DMS79 treated with DMSO at 0.1 percent for 48 hours (cell line): ENCODE data around the gene TTLL10.

Source experiments
- DNase-seq: peaks from one replicate; lab custom pipeline; 2025; lab: John Stamatoyannopoulos, UW

TTLL10 gene

DNA sequence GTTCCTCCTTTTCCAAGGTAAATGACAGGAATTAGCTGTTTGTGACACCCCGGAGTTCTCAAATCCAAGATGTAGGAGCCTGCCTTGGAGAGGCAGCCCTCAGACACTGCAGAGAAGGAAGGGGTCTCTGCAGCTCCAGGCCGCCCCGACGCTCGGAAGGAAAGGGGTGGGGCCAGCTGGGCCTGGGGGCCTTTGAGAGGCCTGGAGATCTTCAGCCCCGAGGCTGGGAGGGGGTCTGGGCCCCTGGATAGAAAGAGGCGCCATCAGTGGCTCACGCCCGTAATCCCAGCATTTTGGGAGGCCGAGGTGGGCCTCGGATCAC is 33.9 kb downstream of the TTLL10 start:
- DNase-seq: no peak

DNA sequence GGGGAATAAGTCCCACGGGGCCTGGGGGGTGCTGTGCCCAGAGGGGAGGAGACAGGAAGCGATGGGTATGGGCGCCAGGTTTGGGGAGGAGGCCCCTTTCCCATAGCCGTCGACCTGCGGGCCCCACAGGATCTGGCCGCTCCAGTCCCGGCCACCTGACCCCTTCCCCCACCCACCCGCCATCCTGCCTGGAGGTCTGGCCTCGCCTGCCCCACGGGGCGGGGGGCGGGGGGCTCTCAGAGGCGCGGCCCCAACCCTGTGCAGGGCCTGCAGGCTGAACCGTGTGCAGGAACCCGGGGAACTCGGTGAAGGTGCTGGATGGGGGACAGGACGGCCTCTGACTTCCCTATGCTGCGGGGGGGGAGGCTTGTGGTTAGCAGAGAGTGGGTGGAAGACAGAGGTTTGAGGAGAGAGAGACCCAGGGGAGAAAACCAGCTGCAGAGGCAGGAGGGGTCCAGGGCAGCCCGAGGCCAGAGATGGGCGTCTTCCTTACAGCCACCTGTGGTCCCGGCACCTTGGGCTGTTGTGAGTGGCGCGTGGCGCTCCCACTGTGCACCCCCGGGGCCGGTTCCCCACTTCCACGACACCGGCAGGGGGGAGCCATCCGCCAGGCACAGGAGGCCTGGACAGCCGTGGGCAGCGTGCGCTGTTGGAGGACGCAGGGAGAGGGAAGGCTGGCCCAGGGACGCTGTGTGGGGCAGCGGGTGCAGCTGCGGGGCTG is 35.2 kb downstream of the TTLL10 start:
- DNase-seq: no peak

DNA sequence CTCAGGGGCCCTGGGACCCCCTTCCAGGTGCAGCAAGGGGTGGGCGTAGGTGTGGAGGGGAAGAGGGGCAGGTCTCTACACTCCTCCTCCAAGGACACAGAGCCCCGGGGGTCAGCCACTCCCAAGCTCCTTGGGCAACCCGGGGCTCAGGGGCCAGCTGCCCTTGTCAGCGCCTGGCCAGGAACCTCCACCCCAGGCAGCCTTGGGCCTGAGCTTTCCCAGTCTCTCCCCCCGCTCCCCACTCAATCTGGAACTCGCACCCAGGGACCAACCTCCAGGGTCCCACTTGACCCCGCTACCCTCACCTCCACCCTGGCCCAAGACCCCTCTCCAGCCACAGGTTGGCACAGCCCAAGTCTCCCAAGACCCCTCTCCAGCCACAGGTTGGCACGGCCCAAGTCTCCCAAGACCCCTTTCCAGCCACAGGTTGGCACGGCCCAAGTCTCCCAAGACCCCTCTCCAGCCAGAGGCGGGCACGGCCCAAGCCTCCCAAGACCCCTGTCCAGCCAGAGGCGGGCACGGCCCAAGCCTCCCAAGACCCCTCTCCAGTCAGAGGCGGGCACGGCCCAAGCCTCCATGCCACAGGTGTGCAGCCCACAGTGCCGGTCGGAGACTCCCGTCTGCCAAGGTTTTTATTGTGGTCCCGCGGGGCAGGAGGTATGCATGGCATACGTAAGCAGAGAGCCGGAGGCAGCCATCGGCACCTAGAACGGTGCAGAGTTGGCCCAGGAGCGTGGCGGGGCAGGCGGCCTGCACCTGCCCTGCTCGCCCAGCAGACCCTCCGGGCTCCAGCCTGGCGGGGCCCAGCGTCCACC is 37.3 kb downstream of the TTLL10 start:
- DNase-seq: no peak

DNA sequence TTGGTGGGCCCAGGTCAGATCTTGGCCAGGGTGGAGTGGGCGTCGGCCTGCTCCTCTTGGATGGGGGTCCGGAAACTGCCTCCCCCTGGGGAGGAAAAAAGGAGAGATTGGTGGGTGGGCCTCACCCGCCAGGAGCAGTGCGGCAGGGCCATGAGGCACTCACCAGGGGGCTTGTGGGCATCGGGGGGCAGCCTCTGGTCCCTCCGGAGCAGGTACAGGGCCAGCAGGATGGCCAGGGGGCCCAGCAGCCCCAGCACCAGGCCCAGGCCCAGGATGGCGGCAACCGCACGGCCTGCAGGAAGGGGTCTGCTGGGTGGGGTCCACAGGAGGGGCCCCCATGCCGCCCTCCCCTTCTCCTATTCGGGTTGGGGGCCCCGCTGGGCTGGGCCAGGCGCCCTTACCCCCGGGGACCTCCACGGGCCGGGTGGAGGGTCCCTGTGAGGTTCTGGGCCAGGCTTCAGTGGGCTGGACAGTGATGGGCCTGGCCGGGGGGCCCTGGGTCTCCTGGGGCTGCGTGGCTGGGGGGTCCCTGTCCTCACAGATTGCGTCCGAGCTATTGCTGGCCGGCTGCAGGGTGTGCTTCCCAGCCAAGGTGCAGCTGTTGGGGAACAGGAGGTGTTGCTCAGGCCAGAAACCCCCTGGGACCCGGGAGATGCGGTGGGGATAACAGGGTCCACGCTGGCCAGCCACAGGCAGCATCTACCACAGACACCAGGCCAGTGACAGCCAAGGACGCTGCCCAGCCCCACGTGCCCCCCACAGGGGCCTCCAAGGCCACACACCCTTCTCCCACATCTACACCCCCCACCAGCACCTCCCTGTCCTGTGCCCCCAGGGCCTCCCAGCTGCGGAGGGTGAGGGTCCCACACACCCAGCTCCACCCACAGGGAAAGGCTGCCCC is 38.1 kb downstream of the TTLL10 start:
- no peak for DNase-seq

DNA sequence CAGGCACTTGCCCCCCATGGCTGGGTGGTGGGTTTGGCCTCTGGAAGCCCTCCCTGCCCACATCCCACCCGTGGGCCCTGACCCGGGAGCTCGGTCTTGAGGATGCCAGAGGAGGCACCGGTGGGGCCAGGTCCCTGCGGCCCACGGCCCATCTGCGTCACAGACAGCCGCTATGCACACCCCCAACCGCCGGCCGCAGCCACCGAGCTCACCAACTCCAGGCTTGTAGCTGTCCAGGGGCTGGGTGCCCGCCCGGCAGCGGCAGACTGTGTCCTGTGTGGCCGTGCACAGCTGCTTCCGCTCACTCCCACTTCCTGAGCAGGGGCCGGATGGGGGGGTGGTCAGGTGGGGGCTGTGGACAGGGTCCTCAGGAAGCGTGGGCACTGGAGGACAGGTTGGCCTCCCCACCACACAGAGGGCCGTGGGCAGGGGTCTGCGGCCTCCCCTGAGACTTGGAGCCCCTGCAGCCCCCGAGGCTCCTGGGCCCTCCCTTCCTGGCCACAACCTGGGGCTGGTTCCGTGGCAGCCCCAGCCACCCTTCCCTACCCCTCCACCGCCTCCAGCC is 39.2 kb downstream of the TTLL10 start:
- no peak for DNase-seq

DNA sequence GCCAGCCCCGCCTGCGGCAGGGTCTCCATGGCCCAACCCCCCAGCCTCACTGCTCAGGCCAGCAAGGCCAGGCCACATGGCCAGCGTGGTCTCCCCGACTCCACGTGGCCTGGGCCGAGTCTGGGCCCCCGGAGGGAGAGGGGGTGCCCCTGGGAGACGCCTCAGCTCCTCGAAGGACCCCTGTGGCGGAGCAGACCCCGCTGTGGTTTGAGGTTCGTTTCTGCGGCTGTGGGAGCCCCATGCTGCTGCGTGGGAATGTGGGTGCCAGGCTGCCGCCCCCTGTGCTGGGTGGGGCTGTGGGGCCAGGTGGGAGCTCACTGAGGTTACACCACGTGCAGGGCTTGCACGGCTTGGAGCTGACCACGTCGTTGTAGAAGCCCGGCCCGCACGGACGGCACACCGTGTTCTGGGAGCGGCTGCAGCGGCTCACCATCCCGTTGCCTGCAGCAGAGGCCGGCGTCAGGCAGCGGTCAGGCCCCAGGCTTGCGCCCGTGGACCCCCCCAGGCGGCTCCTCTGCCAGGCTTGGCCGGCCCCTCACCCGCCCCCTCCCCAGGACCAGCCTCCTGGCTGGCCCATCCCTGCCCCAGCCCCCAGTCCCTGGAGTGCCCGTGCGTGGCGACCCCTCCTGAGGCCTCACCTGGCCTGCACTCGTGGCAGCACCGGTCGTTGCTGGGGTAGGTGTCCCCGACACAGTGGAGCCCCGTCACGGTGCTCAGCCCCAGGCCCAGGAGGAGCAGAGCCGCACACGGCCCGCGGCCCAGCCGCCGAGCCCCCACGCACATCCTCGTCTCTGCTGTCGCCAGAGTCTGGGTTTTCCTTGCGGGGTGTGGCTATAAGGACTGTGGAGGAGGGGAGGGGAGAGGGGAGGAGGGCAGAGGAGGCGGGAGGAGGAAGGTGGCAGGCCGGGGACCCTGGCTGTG is 39.9 kb downstream of the TTLL10 start, which contains the start of gene TNFRSF4:
TSS of gene TNFRSF4 (minus strand) at position 809 of the 921 bp plus-strand sequence. CDS start at position 783, 26 bp downstream.
- no peak for DNase-seq

DNA sequence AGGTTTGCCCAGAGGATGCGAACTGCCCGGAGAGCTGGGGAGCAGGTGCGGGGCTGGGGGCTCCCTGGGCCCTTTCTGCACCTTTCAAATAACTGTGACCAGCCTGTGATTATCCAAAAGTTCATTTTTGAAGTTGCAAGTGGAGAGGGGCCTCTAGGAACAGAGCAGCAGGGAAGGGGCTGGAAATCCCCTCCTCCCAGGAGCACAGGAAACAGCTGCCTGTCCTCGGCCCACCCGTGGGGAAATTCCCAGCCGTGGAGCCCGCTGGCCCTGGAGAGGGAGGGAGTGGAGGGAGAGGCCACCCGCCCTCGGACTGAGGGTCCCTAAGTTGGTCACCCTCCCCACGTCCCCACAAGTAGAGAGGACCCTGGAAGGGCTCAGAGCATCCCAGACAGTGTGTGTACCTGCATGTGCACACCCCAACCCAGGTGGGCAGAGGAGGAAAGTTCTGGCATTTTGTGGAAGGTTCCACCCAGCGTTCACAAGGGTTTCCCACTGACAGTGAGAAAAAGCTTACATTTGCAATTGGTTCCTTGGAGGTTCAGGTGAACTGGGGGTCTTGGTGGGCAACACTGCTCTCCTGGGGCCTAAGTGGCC is 41.5 kb downstream of the TTLL10 start:
- no peak for DNase-seq

DNA sequence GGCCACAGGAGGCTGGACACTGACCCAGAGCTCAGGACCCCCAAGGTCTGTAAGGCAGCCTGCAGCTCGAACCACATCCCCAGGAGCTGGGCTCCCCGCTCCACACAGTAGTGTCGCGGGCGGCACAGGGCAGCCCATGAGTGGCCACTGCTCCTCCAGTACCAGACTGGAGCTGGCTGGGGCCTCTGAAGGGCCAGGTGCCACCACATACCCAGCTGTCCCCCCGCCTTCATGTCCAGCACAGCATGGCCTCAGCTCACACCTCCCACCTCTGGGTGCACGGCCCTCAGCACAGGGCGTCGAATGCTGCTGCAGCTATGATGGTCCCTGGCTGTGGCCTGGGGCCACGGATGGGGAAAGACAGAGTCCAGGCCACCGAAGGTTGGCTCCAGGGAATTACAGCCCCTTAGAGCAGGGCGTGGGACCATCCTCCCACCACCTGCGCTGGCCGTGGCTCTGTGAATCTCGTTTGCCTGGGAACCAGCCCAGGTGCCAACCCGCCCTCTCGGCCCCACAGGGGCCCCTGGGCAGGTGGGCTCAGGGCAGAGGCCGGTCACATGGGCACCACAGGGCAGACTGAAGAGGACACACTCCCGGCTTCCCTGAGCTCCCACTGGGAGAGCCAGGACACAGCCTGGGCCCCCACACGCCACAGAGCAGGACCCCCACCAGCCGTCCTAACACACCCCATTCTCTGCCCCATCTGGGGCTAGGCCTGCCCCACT is 42.4 kb downstream of the TTLL10 start:
- DNase-seq: no peak

DNA sequence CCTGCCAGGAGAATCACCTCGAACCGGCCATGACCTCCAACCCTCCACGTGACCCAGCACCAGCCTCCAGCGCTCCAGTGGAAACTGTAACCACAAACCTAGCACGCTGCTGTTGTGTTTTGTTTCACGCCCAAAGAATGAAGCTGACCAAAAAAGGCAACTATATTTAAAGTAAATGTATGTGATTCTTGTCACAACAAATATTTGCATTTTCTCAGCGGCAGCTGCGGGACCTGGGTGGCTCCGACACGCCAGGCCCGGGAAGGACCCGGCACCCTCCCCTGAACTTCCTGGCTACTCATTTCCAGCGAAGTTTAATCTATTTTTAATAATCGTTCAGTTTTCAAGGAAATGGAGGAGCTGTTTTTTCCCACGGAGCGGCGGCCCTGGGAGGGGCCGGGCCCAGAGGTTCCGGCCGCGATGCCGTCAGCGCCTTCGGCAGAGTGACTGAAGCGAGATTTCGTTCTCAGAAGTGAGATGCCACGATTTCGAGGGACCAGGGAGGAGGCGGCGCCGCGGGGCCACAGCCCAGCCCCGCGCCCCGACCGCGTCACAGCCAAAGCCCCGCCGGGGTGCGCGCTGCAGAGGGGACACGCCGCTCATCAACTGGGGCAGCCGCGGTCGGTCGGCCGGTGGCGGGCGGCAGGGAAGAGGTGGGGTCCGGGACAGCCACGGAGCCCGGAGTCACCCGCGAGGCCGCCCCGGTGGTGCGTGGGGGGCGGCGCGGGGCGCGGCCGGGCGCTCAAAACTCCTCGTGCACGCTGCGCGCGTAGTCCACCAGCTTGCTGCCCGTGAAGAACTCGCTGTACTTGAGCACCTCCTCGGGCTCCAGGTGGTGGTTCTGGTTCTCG is 43.3 kb downstream of the TTLL10 start:
- no peak for DNase-seq

DNA sequence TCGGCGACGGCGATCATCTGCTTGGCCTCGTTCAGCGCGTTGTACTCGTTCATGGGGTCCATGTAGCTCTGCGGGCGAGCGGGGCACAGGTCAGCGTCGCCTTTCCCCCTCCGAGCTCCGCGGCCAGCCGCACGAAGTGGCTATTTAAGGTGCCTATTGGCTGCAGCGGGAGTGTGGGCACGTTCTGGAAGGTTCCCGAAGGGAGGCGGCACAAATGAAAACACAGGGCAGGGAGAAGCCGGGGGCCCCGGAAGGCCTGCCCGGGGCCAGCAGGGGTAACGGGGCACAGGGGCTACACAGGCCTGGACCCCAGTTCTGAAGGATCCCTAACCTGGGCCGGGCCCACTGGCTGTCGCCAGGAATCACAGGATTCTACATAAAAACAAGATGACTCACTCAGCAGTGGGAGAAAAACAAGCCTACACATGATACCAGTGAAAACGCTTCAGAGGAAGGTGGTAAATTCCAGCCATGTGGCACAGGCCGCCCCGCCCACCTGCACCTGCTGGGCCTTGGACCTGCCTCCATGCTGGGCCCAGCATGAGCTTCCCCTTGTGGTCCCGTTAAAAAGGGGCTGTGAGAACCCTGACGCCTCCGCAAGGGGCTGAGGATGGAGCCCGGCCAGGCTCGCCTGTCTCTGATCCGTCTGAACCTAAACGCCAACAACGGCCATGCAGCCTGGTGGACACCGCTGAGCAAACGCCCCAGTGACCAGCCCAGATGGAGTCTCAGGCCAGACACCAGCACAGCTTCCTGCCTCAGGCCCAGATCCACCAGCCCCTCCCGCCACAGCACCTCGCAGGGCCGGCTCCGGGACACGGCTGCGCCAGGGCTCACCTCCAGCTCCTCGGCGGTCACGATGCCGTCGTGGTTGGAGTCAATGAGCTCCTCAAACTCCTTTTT is 44.2 kb downstream of the TTLL10 start:
- no peak for DNase-seq

DNA sequence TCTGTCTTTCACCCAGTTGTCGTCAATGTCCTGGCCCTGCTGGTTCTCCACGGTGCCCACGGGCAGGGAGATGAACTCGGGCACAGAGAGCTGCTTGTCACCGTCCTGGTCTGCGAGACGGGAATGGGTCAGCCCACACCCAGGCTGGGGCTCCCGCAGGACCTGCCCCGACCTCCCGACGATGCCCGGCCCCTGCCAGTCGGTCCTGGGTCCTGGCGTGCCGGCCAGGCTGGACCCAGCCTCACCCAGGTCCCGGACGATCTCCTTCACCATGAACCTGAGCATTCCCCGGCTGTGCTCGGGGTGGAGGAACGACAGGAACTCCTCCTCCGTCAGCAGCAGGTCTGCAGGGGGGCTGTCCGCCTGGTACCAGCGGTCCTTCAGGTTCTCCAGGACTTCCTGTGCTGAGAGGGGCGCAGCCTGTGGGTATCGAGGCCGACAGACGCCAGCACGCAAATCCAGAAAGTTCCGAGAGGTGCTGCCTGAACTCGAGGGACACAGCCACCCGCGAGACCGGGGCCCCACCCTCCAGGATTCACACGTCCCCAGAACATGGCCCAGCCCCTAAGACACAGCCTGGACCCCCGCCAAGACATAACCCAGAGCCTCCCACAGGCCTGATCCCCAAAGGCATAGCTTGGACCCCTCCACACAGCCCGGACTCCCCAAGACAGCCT is 45.0 kb downstream of the TTLL10 start:
- DNase-seq: no peak

DNA sequence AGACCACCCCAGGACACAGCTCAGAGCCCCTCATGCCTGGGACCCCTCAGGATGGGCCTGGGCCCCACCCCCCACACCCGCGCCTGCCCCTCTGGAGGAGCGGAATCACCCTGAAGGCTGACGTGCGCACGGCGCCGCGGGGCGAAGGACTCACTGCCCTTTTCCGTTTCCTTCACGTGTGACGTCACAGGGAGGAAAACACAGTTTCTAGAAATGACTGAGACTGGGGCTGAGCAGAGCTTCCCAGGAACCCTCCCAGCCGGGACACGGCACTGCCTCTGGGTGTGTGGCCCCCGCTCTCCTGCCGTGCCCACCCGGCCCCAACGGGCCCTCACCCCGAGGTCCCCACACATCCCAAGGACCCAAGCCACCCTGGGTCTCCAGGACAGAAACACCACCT is 45.7 kb downstream of the TTLL10 start:
- no peak for DNase-seq

DNA sequence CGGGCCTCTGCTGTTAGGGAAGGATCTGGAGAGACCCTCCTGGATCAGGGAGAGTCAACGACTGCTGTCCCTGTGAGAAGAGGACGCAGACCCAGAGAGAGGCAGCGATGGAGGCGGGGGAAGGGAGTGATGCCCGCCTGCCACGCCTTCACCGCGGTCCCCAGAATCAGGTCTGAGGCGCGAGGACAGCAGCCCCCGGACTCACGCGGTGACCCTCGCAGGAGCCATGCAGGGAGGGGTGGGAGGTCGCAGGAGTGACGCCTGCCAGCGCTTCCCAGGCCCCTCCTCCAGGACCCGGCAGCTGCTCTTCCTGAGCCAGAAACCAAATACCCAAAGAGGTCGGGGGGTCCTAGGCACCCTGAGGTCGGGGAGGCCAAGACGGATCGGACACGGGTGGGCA is 46.5 kb downstream of the TTLL10 start:
- no peak for DNase-seq

DNA sequence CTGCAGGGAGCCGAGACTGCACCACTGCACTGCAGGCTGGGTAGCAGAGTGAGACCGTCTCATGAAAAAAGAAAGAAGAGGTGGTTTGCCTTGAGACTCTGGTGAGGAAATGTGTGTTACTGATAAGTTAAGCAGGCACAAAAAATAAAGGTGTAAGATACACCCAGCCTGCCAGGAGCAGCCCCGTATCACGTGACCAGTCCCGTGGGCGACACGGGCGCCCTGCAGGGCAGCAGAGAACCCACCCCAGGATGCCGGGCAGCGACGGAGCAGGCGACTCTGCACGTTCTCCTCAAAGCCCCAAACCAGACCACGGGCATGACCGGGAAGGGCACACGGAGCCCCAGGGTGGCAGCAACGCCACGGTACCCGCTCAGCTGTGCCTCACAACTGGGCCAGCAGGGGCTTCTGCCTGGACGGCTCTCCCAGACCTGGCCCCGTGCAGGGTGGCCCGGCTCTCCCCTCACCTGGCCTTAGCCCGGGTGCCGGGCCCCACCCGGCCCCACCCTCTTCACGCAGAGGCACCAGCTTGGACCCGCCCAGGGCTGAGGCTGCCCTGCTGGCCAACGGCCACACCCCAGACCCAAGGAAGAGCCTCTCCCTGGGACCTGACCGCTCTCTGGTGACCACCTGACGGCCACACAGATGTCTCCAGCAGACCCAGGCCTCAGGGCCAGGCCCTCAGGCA is 48.4 kb downstream of the TTLL10 start:
- DNase-seq: no peak

DNA sequence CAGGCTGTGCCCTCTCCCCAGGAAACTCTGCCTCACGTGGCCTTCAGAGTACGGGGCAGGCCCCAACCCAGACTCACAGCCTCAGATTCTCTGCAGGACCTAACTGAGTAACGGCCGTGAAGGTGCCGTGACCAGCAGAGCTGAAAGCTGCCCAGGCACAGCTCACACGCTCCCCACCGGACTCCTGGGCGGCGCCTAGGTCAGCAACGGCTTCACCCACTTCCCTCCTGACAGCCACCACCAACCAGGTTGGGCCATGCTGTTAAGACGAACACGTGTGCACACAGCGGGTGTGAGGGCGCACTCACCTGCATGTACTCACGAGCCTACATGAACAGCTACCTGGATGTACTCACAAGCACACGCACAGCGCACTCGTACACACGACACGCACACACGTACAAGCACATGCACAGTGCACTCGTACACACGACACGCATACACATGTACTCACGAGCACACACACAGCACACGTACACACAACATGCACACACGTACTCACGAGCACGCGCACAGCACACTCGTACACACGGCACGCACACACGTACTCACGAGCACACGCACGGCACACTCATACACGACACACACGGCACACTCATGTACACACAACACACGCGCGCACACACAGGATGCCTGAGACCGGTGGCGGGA is 49.0 kb downstream of the TTLL10 start:
- DNase-seq: no peak

DNA sequence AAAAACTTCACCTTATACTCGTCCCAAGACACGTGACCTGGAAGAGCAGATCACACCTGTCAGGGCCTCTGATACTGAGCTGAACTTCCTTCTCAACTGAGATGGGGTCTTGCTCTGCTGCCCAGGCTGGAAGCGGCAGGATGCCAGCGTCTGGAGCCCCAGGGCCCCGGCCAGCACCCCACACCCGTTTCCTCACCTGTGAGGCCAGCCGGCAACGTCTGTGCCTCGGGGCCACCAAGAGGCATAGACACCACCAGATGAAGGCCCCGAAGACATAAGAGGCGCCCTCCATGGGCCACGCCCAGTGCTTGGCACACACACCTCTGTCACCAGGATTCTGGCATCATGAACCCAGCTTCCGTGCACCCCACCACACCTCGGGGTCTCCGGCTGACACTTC is 49.6 kb downstream of the TTLL10 start:
- no peak for DNase-seq
